Mammary epithelial cell (primary cell): ENCODE data around the gene LCE1F.

Source experiments
- EZH2 ChIP-seq: IDR thresholded peaks from 2 replicates; pipeline ENCODE4 v1.6.1; 2012; ENCODE audit warnings: low read length, inconsistent platforms, borderline replicate concordance
- TF ChIP-seq, protein P1 (sequence below), 2 donors: IDR thresholded peaks in 1 of 2; conservative IDR thresholded peaks in 1 of 2; 2 replicates each; pipeline ENCODE4 v1.5.1; 2011 to 2012; ENCODE audit warnings: inconsistent platforms in 2 of 2, low read length in 2 of 2, mild to moderate bottlenecking in 2 of 2, control low read depth in 1 of 2, low read depth in 1 of 2; ENCODE audit not compliant: insufficient read depth in 1 of 2; ENCODE audit errors: extremely low read depth in 1 of 2

- no peak for TF ChIP-seq EZH2
- TF ChIP-seq, protein P1, sequence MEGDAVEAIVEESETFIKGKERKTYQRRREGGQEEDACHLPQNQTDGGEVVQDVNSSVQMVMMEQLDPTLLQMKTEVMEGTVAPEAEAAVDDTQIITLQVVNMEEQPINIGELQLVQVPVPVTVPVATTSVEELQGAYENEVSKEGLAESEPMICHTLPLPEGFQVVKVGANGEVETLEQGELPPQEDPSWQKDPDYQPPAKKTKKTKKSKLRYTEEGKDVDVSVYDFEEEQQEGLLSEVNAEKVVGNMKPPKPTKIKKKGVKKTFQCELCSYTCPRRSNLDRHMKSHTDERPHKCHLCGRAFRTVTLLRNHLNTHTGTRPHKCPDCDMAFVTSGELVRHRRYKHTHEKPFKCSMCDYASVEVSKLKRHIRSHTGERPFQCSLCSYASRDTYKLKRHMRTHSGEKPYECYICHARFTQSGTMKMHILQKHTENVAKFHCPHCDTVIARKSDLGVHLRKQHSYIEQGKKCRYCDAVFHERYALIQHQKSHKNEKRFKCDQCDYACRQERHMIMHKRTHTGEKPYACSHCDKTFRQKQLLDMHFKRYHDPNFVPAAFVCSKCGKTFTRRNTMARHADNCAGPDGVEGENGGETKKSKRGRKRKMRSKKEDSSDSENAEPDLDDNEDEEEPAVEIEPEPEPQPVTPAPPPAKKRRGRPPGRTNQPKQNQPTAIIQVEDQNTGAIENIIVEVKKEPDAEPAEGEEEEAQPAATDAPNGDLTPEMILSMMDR (conservative IDR thresholded peaks at IDR 0.05 in 1 of 2, IDR thresholded peaks at IDR 0.05 in 1 of 2; ENCODE audit: extremely low read depth in 1 of 2, insufficient read depth in 1 of 2, low read depth in 1 of 2, low read length in 2 of 2): no peak
Observed at GRCh38 chr1:152747831-152748230, 27.1 kb upstream of the LCE1F start.
